HCT116 (cell line): ENCODE results near the gene CORO2A.

Experiments
- CTCF ChIP-seq, 3 experiments: fragments of 200-600 bp in 1 of 3; sonication (generic) in 1 of 3; IDR thresholded peaks in 2 of 3; conservative IDR thresholded peaks in 1 of 3; 2 replicates each; pipeline ENCODE4 v1.5.1; 2012 to 2017; ENCODE audit warnings: low read depth in 2 of 3, low read length in 2 of 3, antibody characterized with exemption in 1 of 3, borderline replicate concordance in 1 of 3, control low read depth in 1 of 3, mild to moderate bottlenecking in 1 of 3, mixed read lengths in 1 of 3, mixed run types in 1 of 3, moderate library complexity in 1 of 3; ENCODE audit not compliant: insufficient read depth in 1 of 3
- SP1 ChIP-seq: IDR thresholded peaks from 2 replicates; pipeline ENCODE4 v1.6.1; 2012; ENCODE audit warnings: low read depth

GRCh38 chr9:98091735-98092612 is 100.5 kb downstream of the CORO2A start:
- TF ChIP-seq CTCF (IDR thresholded peaks at IDR 0.05 in 2 of 3, conservative IDR thresholded peaks at IDR 0.05 in 1 of 3; ENCODE audit: borderline replicate concordance in 1 of 3, insufficient read depth in 1 of 3, low read depth in 2 of 3, low read length in 2 of 3) (no peak), SP1 (no peak)
